ENCODE measurements around the gene PHLDB2.

DNA sequence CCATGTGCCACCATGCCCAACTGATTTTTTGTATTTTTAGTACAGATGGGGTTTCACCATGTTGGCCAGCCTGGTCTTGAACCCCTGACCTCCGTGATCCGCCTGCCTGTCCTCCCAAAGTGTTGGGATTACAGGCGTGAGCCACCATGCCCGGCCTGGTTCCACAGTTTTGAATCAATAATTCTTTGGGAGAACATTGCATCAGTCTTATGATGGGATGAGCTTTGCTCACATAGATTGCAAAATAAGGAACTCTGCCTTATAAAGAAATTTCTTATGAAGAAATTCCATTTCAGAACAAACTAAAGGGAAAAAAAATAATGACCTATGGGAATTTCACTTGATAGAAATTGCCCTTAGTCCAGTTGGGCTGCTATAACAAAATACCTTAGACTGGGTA lies 159.6 kb downstream of the PHLDB2 start:
- TF ChIP-seq POLR2A (IDR thresholded peaks at IDR 0.05; ENCODE audit: extremely low read depth, insufficient read length) (no peak), MYC (IDR thresholded peaks at IDR 0.05; ENCODE audit: low read depth, low read length) (no peak)
- TF ChIP-seq, protein P1, sequence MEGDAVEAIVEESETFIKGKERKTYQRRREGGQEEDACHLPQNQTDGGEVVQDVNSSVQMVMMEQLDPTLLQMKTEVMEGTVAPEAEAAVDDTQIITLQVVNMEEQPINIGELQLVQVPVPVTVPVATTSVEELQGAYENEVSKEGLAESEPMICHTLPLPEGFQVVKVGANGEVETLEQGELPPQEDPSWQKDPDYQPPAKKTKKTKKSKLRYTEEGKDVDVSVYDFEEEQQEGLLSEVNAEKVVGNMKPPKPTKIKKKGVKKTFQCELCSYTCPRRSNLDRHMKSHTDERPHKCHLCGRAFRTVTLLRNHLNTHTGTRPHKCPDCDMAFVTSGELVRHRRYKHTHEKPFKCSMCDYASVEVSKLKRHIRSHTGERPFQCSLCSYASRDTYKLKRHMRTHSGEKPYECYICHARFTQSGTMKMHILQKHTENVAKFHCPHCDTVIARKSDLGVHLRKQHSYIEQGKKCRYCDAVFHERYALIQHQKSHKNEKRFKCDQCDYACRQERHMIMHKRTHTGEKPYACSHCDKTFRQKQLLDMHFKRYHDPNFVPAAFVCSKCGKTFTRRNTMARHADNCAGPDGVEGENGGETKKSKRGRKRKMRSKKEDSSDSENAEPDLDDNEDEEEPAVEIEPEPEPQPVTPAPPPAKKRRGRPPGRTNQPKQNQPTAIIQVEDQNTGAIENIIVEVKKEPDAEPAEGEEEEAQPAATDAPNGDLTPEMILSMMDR (IDR thresholded peaks at IDR 0.05; ENCODE audit: low read depth, low read length), result no peak
- TF ChIP-seq, protein P2, sequence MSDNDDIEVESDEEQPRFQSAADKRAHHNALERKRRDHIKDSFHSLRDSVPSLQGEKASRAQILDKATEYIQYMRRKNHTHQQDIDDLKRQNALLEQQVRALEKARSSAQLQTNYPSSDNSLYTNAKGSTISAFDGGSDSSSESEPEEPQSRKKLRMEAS (IDR thresholded peaks at IDR 0.05; ENCODE audit: low read depth, low read length), result no peak

Measured in NB4 (cell line).